Heart right ventricle (tissue), 16 donors: Measurements from ENCODE around the gene LRRC7. TPM values are rescaled to one million over a fixed set of nuclear protein-coding genes. Genes with fewer than 3 reads are reported as not detected.

Source experiments
- ATAC-seq, 8 donors: fragments of 200-7000 bp; cut with Tn5 transposase; one replicate each; pipeline ENCODE4 v1.9.1; 2020; ENCODE audit warnings: mild to moderate bottlenecking in 8 of 8, moderate library complexity in 8 of 8, moderate number of reproducible peaks in 1 of 8
- DNase-seq, 2 donors: peaks; one replicate each; pipeline ENCODE4 v3.0.0-alpha.2; 2020
- H3K27ac ChIP-seq, 10 donors: fragments of 200-600 bp; sonication (generic) in 2 of 10; one replicate each; pipeline versions ENCODE4 v1.5.0 to v1.8.0; 2020 to 2022; ENCODE audit warnings: mild to moderate bottlenecking in 3 of 10
- H3K27me3 ChIP-seq, 7 donors: fragments of 200-600 bp; one replicate each; pipeline ENCODE4 v1.8.0; 2021 to 2022; ENCODE audit warnings: mild to moderate bottlenecking in 2 of 7
- H3K36me3 ChIP-seq, 9 donors: fragments of 200-600 bp; sonication (generic) in 1 of 9; one replicate each; pipeline versions ENCODE4 v1.5.0 to v1.8.0; 2020 to 2022; ENCODE audit warnings: mild to moderate bottlenecking in 2 of 9
- H3K4me1 ChIP-seq, 9 donors: fragments of 200-600 bp; sonication (generic) in 1 of 9; one replicate each; pipeline versions ENCODE4 v1.5.0 to v1.8.0; 2020 to 2022; ENCODE audit warnings: mild to moderate bottlenecking in 4 of 9
- H3K4me3 ChIP-seq, 10 donors: fragments of 200-600 bp; sonication (generic) in 2 of 10; one replicate each; pipeline versions ENCODE4 v1.5.0 to v1.8.0; 2020 to 2022; ENCODE audit warnings: mild to moderate bottlenecking in 7 of 10, moderate library complexity in 2 of 10
- H3K9me3 ChIP-seq, 11 donors: fragments of 200-600 bp in 10 of 11; sonication (generic) in 2 of 11; one replicate each; pipeline versions ENCODE4 v1.5.0 to v1.8.0; 2013 to 2022; ENCODE audit warnings: mild to moderate bottlenecking in 2 of 11, control low read depth in 1 of 11, moderate library complexity in 1 of 11
- WGBS, 2 donors: extraction: QIAGEN DNeasy Blood & Tissue Kit; methylation state at CpG; one replicate each; pipeline ENCODE4 v1.1.7; 2013; ENCODE audit warnings: inconsistent platforms in 1 of 2; 5-methylcytosine and 5-hydroxymethylcytosine counted together
- intact Hi-C, 10 donors: fragments of 100-400 bp; cut with DNase I; formaldehyde crosslinking; loops; one replicate each; pipeline versions ENCODE4 v1.11.1 to v1.14.2; 2022
- polyA plus RNA-seq, 2 donors: library from polyadenylated mRNA; stranded (reverse); fragments of 200-250 nt; gene quantifications; one replicate each; pipeline ENCODE4 v1.2.3, GENCODE V29; 2013
- total RNA-seq, 10 donors: library from RNA; stranded (reverse); fragmentation: NEBNext Ultra II Directional in 3 of 10; extraction: Animal tissue kit (Norgen Biotek cat#: 25700) in 3 of 10; gene quantifications; one replicate each; pipeline versions ENCODE4 v1.2.1 to v1.2.4, GENCODE V29; 2021 to 2023
- TF ChIP-seq, protein P1 (sequence below), 9 donors: fragments of 200-600 bp; sonication (generic) in 2 of 9; IDR thresholded peaks; one replicate each; pipeline versions ENCODE4 v1.5.0 to v1.8.0; 2021 to 2022; ENCODE audit warnings: antibody characterized with exemption in 9 of 9, mild to moderate bottlenecking in 5 of 9, moderate library complexity in 1 of 9
- donor health status: Arrhythmogenic right ventricular cardiomyopathy.
- donor health status: ischemic (EF 13 %, LVEDD 7.1; RV severe dilation, severe dysfunction).
- donor health status: healthy with polysubstance abuse.
- donor health status: DM: no; HTN: yes; CAD: no.
- donor health status: DM: no; HTN: no; CAD: no.
- donor health status: ischemic (EF 25% LVEDD 6.9; RV normal size, moderate dysfunction).
- donor health status: ischemic (EF 25% LVEDD 5.7; RV mildly dilated, moderate dysfunction).
- donor health status: healthy.
- donor health status: DM: yes; HTN: yes; CAD: no.
- donor health status: Ischemic cardiomyopathy.
- donor health status: ischemic (EF 35%, LVEDD 5.7; RV mildly dilated, moderate dysfunction).
- donor health status: nonischemic (EF 11% LVEDD 7.7; RV severe dilation, severe dysfunction).
- donor health status: DM: yes; HTN: yes; CAD: no.
- donor health status: PGD.
- donor health status: ischemic (EF 29% LVEDD 5.4; RV normal size, mild dysfunction).
- donor health status: nonischemic (EF 23%, LVEDD 6.1; RV moderate dilation, normal function).

Gene LRRC7
- total and polyA plus RNA-seq, 12 donors = 0.03 to 2.1 (median 0.59) TPM

- Histone ChIP-seq H3K4me1 (no peaks in the 10 kb centered on the region), H3K27me3 (no peaks in the 10 kb centered on the region), H3K4me3 (no peak overlapping the region), H3K27ac (no peak overlapping the region), H3K9me3 (peaks cover 0 to 12% (median 0%) of the 10 kb centered on the region in 11 donors), H3K36me3 (no peaks in the 10 kb centered on the region)
- WGBS, 2 donors = 43 to 47% methylated on average over 1 of the region's 1 CpG
- intact Hi-C loops = no loop called here
- no peak for DNase-seq
- TF ChIP-seq, protein P1, sequence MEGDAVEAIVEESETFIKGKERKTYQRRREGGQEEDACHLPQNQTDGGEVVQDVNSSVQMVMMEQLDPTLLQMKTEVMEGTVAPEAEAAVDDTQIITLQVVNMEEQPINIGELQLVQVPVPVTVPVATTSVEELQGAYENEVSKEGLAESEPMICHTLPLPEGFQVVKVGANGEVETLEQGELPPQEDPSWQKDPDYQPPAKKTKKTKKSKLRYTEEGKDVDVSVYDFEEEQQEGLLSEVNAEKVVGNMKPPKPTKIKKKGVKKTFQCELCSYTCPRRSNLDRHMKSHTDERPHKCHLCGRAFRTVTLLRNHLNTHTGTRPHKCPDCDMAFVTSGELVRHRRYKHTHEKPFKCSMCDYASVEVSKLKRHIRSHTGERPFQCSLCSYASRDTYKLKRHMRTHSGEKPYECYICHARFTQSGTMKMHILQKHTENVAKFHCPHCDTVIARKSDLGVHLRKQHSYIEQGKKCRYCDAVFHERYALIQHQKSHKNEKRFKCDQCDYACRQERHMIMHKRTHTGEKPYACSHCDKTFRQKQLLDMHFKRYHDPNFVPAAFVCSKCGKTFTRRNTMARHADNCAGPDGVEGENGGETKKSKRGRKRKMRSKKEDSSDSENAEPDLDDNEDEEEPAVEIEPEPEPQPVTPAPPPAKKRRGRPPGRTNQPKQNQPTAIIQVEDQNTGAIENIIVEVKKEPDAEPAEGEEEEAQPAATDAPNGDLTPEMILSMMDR (IDR thresholded peaks at IDR 0.05) = no peak
- ATAC-seq = no peak
Measured at GRCh38 chr1:69728206-69728605, 160.5 kb downstream of the LRRC7 start.

- intact Hi-C loops = loop anchor here in 5 of 10 donors (10.0 kb wide), 5 partner anchors 1138 to 1618 kb away; no protein-coding TSS in a partner anchor
- Histone ChIP-seq H3K27ac (no peak overlapping the region), H3K4me1 (no peaks in the 10 kb centered on the region), H3K9me3 (peaks cover 0 to 12% (median 0%) of the 10 kb centered on the region in 11 donors), H3K36me3 (no peaks in the 10 kb centered on the region), H3K27me3 (no peaks in the 10 kb centered on the region), H3K4me3 (no peak overlapping the region)
- DNase-seq (no peak), ATAC-seq (no peak)
- TF ChIP-seq, protein P1 (IDR thresholded peaks at IDR 0.05) = no peak
Measured at GRCh38 chr1:69733061-69733460, 165.3 kb downstream of the LRRC7 start.

DNA sequence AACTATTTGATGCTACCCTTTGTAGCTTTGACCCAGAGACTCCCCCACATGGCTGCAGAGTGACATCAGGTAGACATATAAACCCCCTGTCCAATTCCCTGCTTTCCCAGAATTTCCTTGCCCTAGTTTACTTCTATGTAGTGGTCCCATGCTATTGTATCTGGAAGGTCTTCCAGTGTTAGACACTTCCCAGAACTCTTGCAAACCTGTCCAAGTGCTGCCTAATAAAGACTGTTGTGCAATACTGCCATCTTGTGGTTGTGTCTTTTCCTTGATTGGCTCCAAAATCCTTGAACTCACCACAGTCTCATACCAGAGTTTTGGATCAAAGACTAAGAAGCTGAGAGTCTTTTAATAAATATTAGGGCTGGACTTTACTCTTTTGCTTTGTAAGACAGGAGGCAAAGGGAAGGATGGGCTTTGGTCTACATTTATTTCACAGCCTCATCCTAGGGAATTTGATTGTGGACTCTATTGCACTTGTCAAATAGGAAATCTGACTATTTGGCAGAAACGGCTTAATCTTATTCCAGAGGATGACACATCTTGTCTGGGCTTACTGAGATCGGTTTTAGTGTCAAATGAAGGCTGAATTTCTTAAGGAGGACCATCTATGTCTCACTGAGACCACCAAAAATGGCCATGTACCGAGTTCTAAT is 169.9 kb downstream of the LRRC7 start:
- H3K27me3 ChIP-seq = no peaks in the 10 kb centered on the region
- peak in 7 of 8 donors; percentile 52 to 80 (median 64) for ATAC-seq
- 44 to 45% methylated on average over 3 of the region's 3 CpGs for WGBS, 2 donors
- TF ChIP-seq, protein P1 (IDR thresholded peaks at IDR 0.05) = peak; percentile 36 to 71 (median 62)
- DNase-seq = peak in 1 of 2 donors; percentile 15
- no peak overlapping the region for H3K4me3 ChIP-seq
- intact Hi-C loops = loop anchor here in 7 of 10 donors (5.0 to 10.0 kb wide), 7 partner anchors 1143 to 1623 kb away; no protein-coding TSS in a partner anchor
- no peaks in the 10 kb centered on the region for H3K36me3 ChIP-seq
- no peak overlapping the region for H3K27ac ChIP-seq
- H3K4me1 ChIP-seq = no peaks in the 10 kb centered on the region
- H3K9me3 ChIP-seq = peaks cover 0 to 11% (median 0%) of the 10 kb centered on the region in 11 donors

- ATAC-seq (peak in 3 of 8 donors; percentile 21 to 38 (median 29)), DNase-seq (no peak)
- WGBS, 2 donors = 34 to 41% methylated on average over 4 of the region's 4 CpGs
Measured at GRCh38 chr1:69738458-69739250, 170.9 kb downstream of the LRRC7 start.

More at GRCh38 chr1:69738458-69739250, 170.9 kb downstream of the LRRC7 start:
- intact Hi-C loops = loop anchor here in 7 of 10 donors (5.0 to 10.0 kb wide), 7 partner anchors 1144 to 1624 kb away; no protein-coding TSS in a partner anchor
- H3K4me1 ChIP-seq = no peaks in the 10 kb centered on the region
- no peaks in the 10 kb centered on the region for H3K36me3 ChIP-seq
- peaks cover 0 to 11% (median 0%) of the 10 kb centered on the region in 11 donors for H3K9me3 ChIP-seq
- no peaks in the 10 kb centered on the region for H3K27me3 ChIP-seq
- TF ChIP-seq, protein P1 (IDR thresholded peaks at IDR 0.05) = no peak
- no peak overlapping the region for H3K4me3 ChIP-seq
- H3K27ac ChIP-seq = no peak overlapping the region
